ENCODE measurements around the gene BANK1. TPM values are rescaled to one million over a fixed set of nuclear protein-coding genes. Genes with fewer than 3 reads are reported as not detected.

The BANK1 gene, protein sequence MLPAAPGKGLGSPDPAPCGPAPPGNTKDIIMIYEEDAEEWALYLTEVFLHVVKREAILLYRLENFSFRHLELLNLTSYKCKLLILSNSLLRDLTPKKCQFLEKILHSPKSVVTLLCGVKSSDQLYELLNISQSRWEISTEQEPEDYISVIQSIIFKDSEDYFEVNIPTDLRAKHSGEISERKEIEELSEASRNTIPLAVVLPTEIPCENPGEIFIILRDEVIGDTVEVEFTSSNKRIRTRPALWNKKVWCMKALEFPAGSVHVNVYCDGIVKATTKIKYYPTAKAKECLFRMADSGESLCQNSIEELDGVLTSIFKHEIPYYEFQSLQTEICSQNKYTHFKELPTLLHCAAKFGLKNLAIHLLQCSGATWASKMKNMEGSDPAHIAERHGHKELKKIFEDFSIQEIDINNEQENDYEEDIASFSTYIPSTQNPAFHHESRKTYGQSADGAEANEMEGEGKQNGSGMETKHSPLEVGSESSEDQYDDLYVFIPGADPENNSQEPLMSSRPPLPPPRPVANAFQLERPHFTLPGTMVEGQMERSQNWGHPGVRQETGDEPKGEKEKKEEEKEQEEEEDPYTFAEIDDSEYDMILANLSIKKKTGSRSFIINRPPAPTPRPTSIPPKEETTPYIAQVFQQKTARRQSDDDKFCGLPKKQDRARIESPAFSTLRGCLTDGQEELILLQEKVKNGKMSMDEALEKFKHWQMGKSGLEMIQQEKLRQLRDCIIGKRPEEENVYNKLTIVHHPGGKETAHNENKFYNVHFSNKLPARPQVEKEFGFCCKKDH
- total RNA-seq: under 1 TPM; 0.24 to 0.29 TPM

- peak within 1 kb of the TSS; percentile 63 for H3K27ac Mint-ChIP-seq
- peak within 1 kb of the TSS; percentile 69 for H3K4me3 Mint-ChIP-seq
- peaks cover 24% of the 10 kb centered on the region for H3K4me1 Mint-ChIP-seq (ENCODE audit: low read depth)
- H3K36me3 Mint-ChIP-seq (ENCODE audit: low read depth): peaks cover 5% of the 10 kb centered on the region
- peak; percentile 69 for DNase-seq
- no peaks in the 10 kb centered on the region for H3K9me3 Mint-ChIP-seq (ENCODE audit: insufficient read depth)
- peak; percentile 99 for ATAC-seq
- ChIA-PET POLR2A (no interaction called here), CTCF (no interaction called here)
- H3K27me3 Mint-ChIP-seq (ENCODE audit: low read depth): peaks cover 40% of the 10 kb centered on the region
Measured at GRCh38 chr4:101790521-101791181, at the start of gene BANK1. Gene BANK1, plus strand, starts transcription at chr4:101790730. Its CDS starts 151 bp downstream, at chr4:101790881.

- no peak overlapping the region for H3K4me3 Mint-ChIP-seq
- no peaks in the 10 kb centered on the region for H3K36me3 Mint-ChIP-seq (ENCODE audit: low read depth)
- ChIA-PET POLR2A (no interaction called here), CTCF (no interaction called here)
- ATAC-seq: no peak
- no peaks in the 10 kb centered on the region for H3K9me3 Mint-ChIP-seq (ENCODE audit: insufficient read depth)
- DNase-seq: no peak
- no peaks in the 10 kb centered on the region for H3K4me1 Mint-ChIP-seq (ENCODE audit: low read depth)
- peaks cover 3% of the 10 kb centered on the region for H3K27me3 Mint-ChIP-seq (ENCODE audit: low read depth)
- H3K27ac Mint-ChIP-seq: no peak overlapping the region
Measured at GRCh38 chr4:101753721-101754120, 36.8 kb upstream of the BANK1 start.

- Mint-ChIP-seq H3K27ac (no peak overlapping the region), H3K27me3 (ENCODE audit: low read depth) (peaks cover 3% of the 10 kb centered on the region), H3K9me3 (ENCODE audit: insufficient read depth) (no peaks in the 10 kb centered on the region), H3K4me3 (no peak overlapping the region), H3K4me1 (ENCODE audit: low read depth) (no peaks in the 10 kb centered on the region), H3K36me3 (ENCODE audit: low read depth) (no peaks in the 10 kb centered on the region)
- ATAC-seq: no peak
- CTCF ChIA-PET: no interaction called here
- no peak for DNase-seq
- POLR2A ChIA-PET: no interaction called here
Measured at GRCh38 chr4:101756181-101756580, 34.3 kb upstream of the BANK1 start.

- DNase-seq (no peak), ATAC-seq (no peak)
- Mint-ChIP-seq H3K27ac (no peak overlapping the region), H3K4me1 (ENCODE audit: low read depth) (no peaks in the 10 kb centered on the region), H3K27me3 (ENCODE audit: low read depth) (peaks cover 7% of the 10 kb centered on the region), H3K9me3 (ENCODE audit: insufficient read depth) (no peaks in the 10 kb centered on the region), H3K36me3 (ENCODE audit: low read depth) (no peaks in the 10 kb centered on the region), H3K4me3 (no peak overlapping the region)
- POLR2A ChIA-PET: no interaction called here
- CTCF ChIA-PET: no interaction called here
Measured at GRCh38 chr4:101761405-101761804, 29.1 kb upstream of the BANK1 start.

GRCh38 chr4:101762025-101762424, 28.5 kb upstream of the BANK1 start:
- POLR2A ChIA-PET: no interaction called here

GRCh38 chr4:101762534-101762933, 28.0 kb upstream of the BANK1 start:
- H3K36me3 Mint-ChIP-seq (ENCODE audit: low read depth): no peaks in the 10 kb centered on the region
- H3K27ac Mint-ChIP-seq: no peak overlapping the region
- no peak for DNase-seq
- no peaks in the 10 kb centered on the region for H3K9me3 Mint-ChIP-seq (ENCODE audit: insufficient read depth)
- ChIA-PET CTCF (no interaction called here), POLR2A (no interaction called here)
- H3K4me3 Mint-ChIP-seq: no peak overlapping the region
- no peak for ATAC-seq
- peaks cover 10% of the 10 kb centered on the region for H3K27me3 Mint-ChIP-seq (ENCODE audit: low read depth)
- H3K4me1 Mint-ChIP-seq (ENCODE audit: low read depth): no peaks in the 10 kb centered on the region

More at GRCh38 chr4:101762025-101762424, 28.5 kb upstream of the BANK1 start:
- Mint-ChIP-seq H3K27ac (no peak overlapping the region), H3K27me3 (ENCODE audit: low read depth) (peaks cover 10% of the 10 kb centered on the region), H3K4me1 (ENCODE audit: low read depth) (no peaks in the 10 kb centered on the region), H3K4me3 (no peak overlapping the region), H3K36me3 (ENCODE audit: low read depth) (no peaks in the 10 kb centered on the region), H3K9me3 (ENCODE audit: insufficient read depth) (no peaks in the 10 kb centered on the region)
- CTCF ChIA-PET: no interaction called here
- no peak for DNase-seq
- ATAC-seq: no peak

- DNase-seq (no peak), ATAC-seq (no peak)
- H3K27me3 Mint-ChIP-seq (ENCODE audit: low read depth): peaks cover 15% of the 10 kb centered on the region
- no peak overlapping the region for H3K27ac Mint-ChIP-seq
- H3K4me1 Mint-ChIP-seq (ENCODE audit: low read depth): no peaks in the 10 kb centered on the region
- no peaks in the 10 kb centered on the region for H3K9me3 Mint-ChIP-seq (ENCODE audit: insufficient read depth)
- CTCF ChIA-PET: no interaction called here
- POLR2A ChIA-PET: no interaction called here
- no peak overlapping the region for H3K4me3 Mint-ChIP-seq
- no peaks in the 10 kb centered on the region for H3K36me3 Mint-ChIP-seq (ENCODE audit: low read depth)
Measured at GRCh38 chr4:101763576-101763975, 27.0 kb upstream of the BANK1 start.

DNA sequence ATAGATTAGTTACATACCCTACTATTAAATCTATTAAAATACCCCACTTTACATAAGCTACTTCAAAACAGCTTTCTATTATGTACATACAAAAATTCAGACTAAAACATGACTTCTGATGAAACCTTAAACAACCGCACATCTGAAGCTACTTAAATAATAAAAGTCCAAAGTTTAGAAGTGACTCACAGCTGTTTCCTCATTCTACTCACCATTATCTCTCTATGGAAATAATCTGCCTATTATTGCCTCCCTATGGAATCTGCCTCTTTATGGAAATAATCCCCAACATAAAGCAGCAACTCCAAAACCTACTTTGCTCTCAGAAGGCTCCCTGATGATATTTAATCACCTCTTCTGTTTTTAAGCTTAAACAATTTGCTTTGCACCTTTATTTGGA, 15.7 kb upstream of the BANK1 start:
- Mint-ChIP-seq H3K27me3 (ENCODE audit: low read depth) (peaks cover 18% of the 10 kb centered on the region), H3K36me3 (ENCODE audit: low read depth) (peaks cover 4% of the 10 kb centered on the region), H3K4me3 (no peak overlapping the region), H3K27ac (no peak overlapping the region), H3K9me3 (ENCODE audit: insufficient read depth) (peaks cover 16% of the 10 kb centered on the region), H3K4me1 (ENCODE audit: low read depth) (no peaks in the 10 kb centered on the region)
- DNase-seq: no peak
- ATAC-seq: no peak
- POLR2A ChIA-PET: no interaction called here
- CTCF ChIA-PET: no interaction called here

DNA sequence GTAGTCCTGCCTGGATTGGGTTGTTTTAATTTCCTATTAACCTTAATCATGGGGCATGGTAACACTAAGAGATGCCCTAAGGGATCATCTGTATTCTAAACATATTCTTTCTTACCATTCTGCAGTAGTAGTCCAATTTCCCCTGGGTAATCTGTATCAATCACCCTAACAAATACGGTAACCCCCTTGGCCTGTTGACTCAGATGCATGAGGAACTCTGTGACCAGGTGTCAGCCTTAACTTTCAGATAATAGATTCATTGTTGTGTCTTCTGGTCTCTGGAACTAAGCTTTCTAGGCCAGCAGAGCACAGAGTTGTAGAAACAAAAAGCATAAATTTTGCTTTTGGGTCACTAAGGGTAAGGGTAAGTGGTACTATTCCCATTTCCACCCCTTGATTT, 13.1 kb upstream of the BANK1 start:
- ATAC-seq: no peak
- H3K27ac Mint-ChIP-seq: no peak overlapping the region
- H3K27me3 Mint-ChIP-seq (ENCODE audit: low read depth): peaks cover 7% of the 10 kb centered on the region
- H3K9me3 Mint-ChIP-seq (ENCODE audit: insufficient read depth): peaks cover 3% of the 10 kb centered on the region
- H3K4me1 Mint-ChIP-seq (ENCODE audit: low read depth): no peaks in the 10 kb centered on the region
- H3K4me3 Mint-ChIP-seq: no peak overlapping the region
- DNase-seq: no peak
- CTCF ChIA-PET: no interaction called here
- H3K36me3 Mint-ChIP-seq (ENCODE audit: low read depth): no peaks in the 10 kb centered on the region
- POLR2A ChIA-PET: no interaction called here

DNA sequence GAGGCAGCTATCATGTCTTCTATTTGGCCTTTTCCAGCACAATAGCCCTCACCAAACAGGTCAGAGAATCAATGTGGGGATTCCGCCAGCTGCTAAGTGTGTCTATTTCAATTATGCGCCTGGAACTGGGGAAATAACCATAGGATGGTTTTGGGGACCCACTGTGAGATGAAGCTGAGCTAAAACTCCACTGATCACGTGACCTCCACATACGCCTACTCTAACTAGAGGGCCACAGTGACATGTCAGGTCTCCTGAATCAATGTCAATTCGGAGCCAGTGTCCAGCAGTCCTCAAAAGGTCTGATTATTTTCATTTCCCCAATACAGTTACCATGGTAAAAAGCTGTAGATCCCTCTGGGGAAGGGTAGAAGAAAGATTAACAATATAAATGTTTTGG, 10.2 kb upstream of the BANK1 start:
- no peak overlapping the region for H3K27ac Mint-ChIP-seq
- H3K4me1 Mint-ChIP-seq (ENCODE audit: low read depth): peaks cover 8% of the 10 kb centered on the region
- H3K4me3 Mint-ChIP-seq: no peak overlapping the region
- DNase-seq (no peak), ATAC-seq (no peak)
- POLR2A ChIA-PET: no interaction called here
- peaks cover 6% of the 10 kb centered on the region for H3K27me3 Mint-ChIP-seq (ENCODE audit: low read depth)
- H3K9me3 Mint-ChIP-seq (ENCODE audit: insufficient read depth): no peaks in the 10 kb centered on the region
- CTCF ChIA-PET: no interaction called here
- H3K36me3 Mint-ChIP-seq (ENCODE audit: low read depth): peaks cover 2% of the 10 kb centered on the region

GRCh38 chr4:101782546-101782945, 8.0 kb upstream of the BANK1 start:
- H3K27ac Mint-ChIP-seq: no peak overlapping the region
- no peak overlapping the region for H3K4me3 Mint-ChIP-seq
- peaks cover 19% of the 10 kb centered on the region for H3K4me1 Mint-ChIP-seq (ENCODE audit: low read depth)
- peaks cover 5% of the 10 kb centered on the region for H3K27me3 Mint-ChIP-seq (ENCODE audit: low read depth)
- ChIA-PET POLR2A (no interaction called here), CTCF (no interaction called here)
- no peaks in the 10 kb centered on the region for H3K9me3 Mint-ChIP-seq (ENCODE audit: insufficient read depth)
- peaks cover 7% of the 10 kb centered on the region for H3K36me3 Mint-ChIP-seq (ENCODE audit: low read depth)
- DNase-seq (no peak), ATAC-seq (no peak)

DNA sequence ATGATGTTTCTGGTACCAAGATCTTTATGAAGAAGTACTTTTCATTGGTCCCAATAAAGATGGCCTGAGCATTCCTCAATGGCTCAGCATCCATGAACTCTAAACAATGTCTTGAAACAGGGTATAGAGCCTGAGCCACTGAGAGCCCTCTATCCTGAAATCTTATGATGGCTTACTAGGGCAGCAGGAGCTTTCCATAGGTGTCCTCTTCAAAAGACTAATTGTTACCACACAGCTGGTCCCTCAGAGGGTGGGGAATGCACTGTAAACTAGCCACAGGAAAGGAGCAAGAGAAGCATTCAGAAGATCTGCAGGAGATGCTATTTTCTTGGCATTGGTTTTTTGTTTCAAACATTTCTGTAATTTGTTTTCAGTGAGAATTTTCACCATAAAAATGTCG, 5.6 kb upstream of the BANK1 start:
- Mint-ChIP-seq H3K9me3 (ENCODE audit: insufficient read depth) (no peaks in the 10 kb centered on the region), H3K4me3 (no peak overlapping the region), H3K27me3 (ENCODE audit: low read depth) (peaks cover 8% of the 10 kb centered on the region), H3K4me1 (ENCODE audit: low read depth) (peaks cover 24% of the 10 kb centered on the region), H3K27ac (peak overlapping the region; percentile 50), H3K36me3 (ENCODE audit: low read depth) (peaks cover 7% of the 10 kb centered on the region)
- POLR2A ChIA-PET: no interaction called here
- no peak for ATAC-seq
- CTCF ChIA-PET: no interaction called here
- DNase-seq: no peak
